Measurements from ENCODE around the gene TMCC1.

Gene TMCC1

DNA sequence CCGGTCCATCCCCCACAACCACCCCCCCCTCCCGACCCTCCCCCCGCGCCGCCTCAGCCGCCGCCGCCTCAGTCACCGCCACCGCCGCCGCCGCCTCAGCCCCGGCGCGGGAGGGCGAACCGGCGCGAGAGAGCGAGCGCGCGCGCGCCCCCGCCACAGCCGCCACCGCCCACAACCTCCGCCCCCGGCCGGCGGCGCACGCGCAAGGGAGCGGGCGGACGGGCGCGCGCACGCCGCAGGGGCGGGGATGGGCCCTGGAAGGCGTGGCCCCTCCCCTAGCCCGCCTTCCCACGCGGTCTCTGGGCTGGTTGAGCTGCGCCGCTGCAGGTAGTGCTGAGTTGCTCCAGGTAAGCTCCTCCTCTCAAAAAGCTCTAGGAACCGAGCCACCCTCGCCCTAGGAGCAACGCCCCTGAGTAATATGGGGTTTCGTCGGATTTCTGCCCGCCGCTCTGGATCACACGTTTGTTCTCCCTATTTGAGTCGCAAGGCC lies at the start of gene TMCC1:
TSS of gene TMCC1 (minus strand) at position 131 of the 490 bp plus-strand sequence.
- ATAC-seq, result peak; percentile 91

DNA sequence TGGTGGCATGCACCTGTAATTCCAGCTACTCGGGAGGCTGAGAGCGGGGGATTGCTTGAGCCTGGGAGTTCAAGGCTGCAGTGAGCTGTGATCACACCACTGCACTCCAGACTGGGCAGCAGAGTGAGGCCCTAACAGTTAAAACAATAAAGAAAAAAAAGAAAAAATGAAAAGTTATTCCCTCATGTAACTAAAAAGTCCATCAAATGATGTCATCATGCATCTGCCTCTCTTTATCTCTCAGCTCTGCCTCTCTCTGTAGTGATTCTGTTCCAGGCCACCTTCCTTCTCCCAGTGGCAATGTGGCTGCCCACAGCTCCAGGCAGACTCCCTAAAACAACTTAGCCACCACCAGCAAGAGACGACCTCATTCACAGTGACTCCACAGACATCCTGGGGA lies 49.5 kb upstream of the TMCC1 start:
- peaks cover 8% of the 10 kb centered on the region for H3K4me1 Mint-ChIP-seq
- no peak for DNase-seq (ENCODE audit: low spot score in 2 of 2)
- no peak overlapping the region for H3K4me3 Mint-ChIP-seq
- no peak for ATAC-seq
- H3K36me3 Mint-ChIP-seq, result no peaks in the 10 kb centered on the region
- no peaks in the 10 kb centered on the region for H3K9me3 Mint-ChIP-seq
- H3K27ac Mint-ChIP-seq, result no peak overlapping the region

More for the DNA sequence above, at the start of gene TMCC1:
- H3K27ac Mint-ChIP-seq, result peak within 1 kb of the TSS; percentile 91
- DNase-seq (ENCODE audit: low spot score in 2 of 2), result peak; percentile 86 to 88
- peak within 1 kb of the TSS; percentile 89 for H3K4me3 Mint-ChIP-seq
- peaks cover 37% of the 10 kb centered on the region for H3K4me1 Mint-ChIP-seq
- H3K9me3 Mint-ChIP-seq, result no peaks in the 10 kb centered on the region
- H3K36me3 Mint-ChIP-seq, result peaks cover 16% of the 10 kb centered on the region

DNA sequence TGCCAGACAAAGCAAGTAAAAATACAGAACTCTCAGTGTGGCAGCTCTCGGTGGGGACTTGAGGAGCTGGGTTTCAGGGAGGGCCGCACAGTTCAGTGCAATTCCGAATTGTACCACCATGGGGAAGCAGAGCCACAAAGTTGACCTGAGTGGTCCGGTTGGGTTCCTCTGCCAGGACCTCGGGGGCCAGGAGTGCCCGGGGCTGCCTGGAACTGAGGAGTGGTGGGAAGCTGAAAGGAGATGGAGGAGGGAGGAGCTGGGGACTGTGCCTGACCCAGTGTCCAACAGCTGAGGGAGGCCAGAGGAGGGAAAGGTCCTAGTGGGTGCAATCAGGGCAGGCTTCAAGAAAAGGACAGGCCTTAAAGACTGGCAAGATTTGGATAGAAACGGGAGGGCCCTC lies 48.8 kb upstream of the TMCC1 start:
- peak; percentile 13 to 69 for DNase-seq (ENCODE audit: low spot score in 2 of 2)
- Mint-ChIP-seq H3K4me1 (peaks cover 13% of the 10 kb centered on the region), H3K4me3 (no peak overlapping the region), H3K36me3 (no peaks in the 10 kb centered on the region), H3K27ac (no peak overlapping the region), H3K9me3 (no peaks in the 10 kb centered on the region)
- ATAC-seq, result peak; percentile 65

DNA sequence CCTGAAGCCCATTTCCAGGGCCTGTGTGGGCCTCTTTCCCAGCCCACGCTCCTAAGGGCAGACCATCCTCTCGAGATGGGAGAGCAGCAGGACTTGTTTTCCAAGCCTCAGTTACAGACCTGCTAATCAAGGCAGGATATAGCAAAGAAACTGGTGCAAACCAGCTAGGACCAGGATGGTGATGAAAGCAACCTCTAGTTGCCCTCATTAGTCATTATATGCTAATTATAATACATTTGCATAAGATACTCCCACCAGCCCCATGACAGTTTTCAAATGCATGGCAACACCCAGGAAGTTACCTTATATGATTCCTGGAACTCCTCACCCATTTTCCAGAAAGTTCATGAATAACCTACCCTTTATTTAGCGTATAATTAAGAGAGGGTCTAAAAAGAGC lies 46.6 kb upstream of the TMCC1 start:
- DNase-seq (ENCODE audit: low spot score in 2 of 2) (no peak), ATAC-seq (no peak)
- H3K4me3 Mint-ChIP-seq, result no peak overlapping the region
- peaks cover 19% of the 10 kb centered on the region for H3K4me1 Mint-ChIP-seq
- no peaks in the 10 kb centered on the region for H3K36me3 Mint-ChIP-seq
- no peak overlapping the region for H3K27ac Mint-ChIP-seq
- no peaks in the 10 kb centered on the region for H3K9me3 Mint-ChIP-seq

DNA sequence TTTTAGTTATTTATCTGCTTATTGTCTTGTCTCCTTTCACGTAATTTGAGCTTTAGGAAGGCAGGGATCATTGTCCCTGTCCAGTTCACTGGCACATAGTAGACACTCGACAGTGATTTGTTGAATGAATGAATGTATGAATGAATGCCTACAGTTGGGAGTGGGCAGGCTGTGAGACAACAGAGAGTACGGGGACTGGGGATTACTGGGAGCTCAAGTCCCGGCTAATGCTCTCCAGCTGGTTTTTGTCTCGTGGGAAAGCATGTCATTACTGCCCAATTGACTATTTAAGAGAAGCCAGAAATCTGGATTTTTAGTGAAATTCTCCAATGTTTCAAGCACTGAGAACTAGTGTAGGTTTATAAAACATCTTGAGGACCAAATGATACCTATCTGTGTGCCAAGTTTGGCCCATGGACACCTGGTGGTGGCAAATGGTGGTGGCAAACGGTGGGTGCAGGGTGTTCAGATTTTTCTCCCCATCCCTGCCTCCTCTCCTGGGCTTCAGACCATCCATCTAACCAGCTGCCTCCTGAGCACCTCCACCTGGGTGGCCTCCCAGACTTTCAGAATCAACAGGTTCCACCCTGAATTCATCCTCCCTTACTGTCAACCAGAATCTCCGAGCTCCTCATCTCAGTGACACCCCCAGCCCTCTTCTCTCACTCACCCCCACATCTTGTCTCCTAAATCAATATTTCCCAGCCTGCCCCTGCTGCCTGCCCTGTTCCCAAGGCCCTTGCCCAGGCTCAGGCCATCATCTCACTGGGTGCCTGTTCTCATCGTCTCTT lies 44.8 kb upstream of the TMCC1 start:
- Mint-ChIP-seq H3K36me3 (no peaks in the 10 kb centered on the region), H3K4me1 (peaks cover 19% of the 10 kb centered on the region), H3K27ac (no peak overlapping the region), H3K4me3 (no peak overlapping the region), H3K9me3 (no peaks in the 10 kb centered on the region)
- DNase-seq (ENCODE audit: low spot score in 2 of 2) (no peak), ATAC-seq (no peak)

DNA sequence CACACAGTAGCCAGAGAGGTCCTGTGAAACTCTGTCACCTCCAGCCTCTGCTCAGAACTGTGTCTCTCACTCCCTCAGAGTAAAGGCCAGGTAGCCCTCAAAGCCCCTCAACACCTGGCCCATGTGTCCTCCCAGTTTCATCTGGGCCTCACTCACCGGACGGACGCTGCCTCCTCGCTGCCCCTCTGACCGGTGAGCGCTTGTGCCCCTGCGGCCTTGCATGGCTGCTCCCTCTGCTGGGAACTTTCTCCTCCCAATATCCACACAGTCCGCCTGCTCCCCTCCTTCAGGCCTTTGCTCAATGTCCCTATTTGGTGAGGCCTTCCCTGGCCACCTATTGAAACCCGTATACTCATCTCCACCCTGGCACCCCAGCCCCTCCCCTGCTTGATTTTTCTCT lies 44.2 kb upstream of the TMCC1 start:
- H3K4me1 Mint-ChIP-seq, result peaks cover 19% of the 10 kb centered on the region
- no peak overlapping the region for H3K4me3 Mint-ChIP-seq
- H3K27ac Mint-ChIP-seq, result no peak overlapping the region
- no peaks in the 10 kb centered on the region for H3K36me3 Mint-ChIP-seq
- H3K9me3 Mint-ChIP-seq, result no peaks in the 10 kb centered on the region
- no peak for ATAC-seq
- no peak for DNase-seq (ENCODE audit: low spot score in 2 of 2)

DNA sequence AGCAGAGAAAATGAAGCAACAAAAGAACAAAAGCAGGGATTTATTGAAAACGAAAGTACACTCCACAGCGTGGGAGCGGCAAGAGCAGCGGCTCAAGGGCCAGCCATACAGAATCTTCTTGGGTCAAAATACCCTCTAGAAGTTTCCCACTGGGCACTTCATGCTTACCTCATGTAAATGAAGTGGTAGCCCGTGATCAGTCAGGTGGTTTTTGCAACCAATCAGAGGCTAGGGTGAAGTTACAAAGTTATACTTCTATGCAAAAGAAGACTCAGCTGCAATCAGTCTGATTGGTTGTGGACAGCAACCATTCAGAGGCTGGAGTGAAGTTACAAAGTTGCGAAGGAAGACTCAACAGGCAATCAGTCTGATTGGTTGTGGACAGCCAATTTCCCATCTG lies 43.2 kb upstream of the TMCC1 start:
- DNase-seq (ENCODE audit: low spot score in 2 of 2) (peak in 1 of 2 donors; percentile 50), ATAC-seq (peak; percentile 69)
- H3K4me3 Mint-ChIP-seq, result peak overlapping the region; percentile 56
- H3K27ac Mint-ChIP-seq, result no peak overlapping the region
- no peaks in the 10 kb centered on the region for H3K9me3 Mint-ChIP-seq
- H3K36me3 Mint-ChIP-seq, result no peaks in the 10 kb centered on the region
- H3K4me1 Mint-ChIP-seq, result peaks cover 12% of the 10 kb centered on the region

DNA sequence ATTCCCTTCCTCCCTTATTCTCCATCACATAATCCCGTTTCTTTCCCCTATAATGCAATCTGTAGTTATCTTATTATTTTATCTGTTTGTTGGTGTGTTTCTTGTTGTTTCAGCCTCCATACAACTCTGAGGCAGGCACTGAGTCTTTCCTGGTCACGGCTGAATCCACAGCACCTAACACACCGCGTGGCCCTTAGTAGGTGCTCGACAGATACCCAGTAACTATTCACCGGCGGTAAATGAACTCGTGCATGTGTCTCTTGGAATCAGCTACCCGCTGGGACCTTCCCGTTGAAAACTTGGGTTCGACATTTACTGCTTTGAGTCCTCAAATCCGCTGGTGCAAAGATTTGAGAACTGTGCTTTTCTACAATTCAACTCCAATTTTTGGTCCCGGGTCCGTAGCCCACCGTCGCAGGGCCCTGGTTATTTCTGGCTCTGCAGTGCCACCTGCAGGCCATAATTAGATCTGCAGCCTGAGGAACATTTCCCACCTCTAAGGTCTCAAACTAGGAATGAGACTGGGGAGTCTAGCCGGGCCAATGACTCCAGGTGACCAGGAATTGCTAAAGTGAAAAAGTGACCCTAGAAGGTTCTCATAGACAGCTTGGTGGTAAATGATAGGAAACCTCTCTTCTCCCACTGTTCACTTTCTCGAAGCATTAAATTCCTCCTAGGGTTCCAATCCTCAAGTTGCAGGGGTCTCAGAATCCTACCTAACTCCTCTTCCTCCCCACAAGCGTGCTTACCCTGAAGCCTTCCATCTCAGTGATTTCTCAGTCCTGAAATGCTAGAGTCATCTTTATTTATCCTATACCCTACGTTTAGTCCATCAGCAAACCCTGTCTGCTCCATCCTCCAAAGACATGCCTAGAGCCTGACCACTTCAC lies 41.0 kb upstream of the TMCC1 start:
- DNase-seq (ENCODE audit: low spot score in 2 of 2), result peak in 1 of 2 donors; percentile 55
- Mint-ChIP-seq H3K36me3 (no peaks in the 10 kb centered on the region), H3K27ac (no peak overlapping the region), H3K4me1 (peaks cover 12% of the 10 kb centered on the region), H3K4me3 (no peak overlapping the region), H3K9me3 (peaks cover 4% of the 10 kb centered on the region)
- no peak for ATAC-seq

DNA sequence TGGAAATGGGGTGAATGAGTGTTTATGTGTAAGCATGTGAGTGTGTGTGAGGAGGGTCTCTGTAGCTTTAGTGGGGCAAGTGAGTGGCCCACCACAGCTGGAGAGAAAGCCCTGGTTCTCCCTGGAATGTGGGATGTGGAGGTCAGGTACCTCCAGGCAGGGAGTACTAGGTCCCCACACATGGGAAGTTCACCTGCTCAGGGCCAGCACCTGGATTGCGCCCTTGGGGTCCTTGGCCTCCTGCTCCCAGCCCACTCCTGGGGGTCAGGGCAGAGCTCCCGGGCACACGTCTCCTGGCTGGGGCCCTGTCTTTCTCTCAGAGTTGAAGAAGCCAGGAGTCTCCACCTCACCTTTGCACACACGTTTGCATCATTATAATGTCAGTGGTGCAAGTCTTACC lies 40.0 kb upstream of the TMCC1 start:
- Mint-ChIP-seq H3K4me1 (peaks cover 12% of the 10 kb centered on the region), H3K27ac (no peak overlapping the region)

DNA sequence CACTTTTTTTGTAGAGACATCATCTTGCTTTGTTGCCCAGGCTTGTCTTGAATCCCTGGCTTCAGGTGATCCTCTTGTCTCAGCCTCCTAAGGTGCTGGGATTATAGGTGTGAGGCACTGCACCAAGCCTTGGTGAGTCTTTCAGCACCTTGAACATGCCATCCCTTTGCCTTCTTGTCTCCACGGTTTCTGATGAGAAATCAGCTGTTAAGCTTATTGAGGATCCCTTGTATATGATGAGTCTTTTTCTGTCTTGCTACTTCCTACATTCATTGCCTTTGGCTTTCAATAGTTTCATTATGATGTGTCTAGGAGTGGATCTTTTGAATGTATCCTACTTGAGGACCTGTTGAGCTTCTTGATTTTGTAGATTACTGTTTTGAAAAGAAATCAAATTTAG lies 35.9 kb upstream of the TMCC1 start:
- Mint-ChIP-seq H3K36me3 (no peaks in the 10 kb centered on the region), H3K27ac (no peak overlapping the region), H3K9me3 (peaks cover 10% of the 10 kb centered on the region), H3K4me1 (no peaks in the 10 kb centered on the region), H3K4me3 (no peak overlapping the region)
- ATAC-seq (no peak), DNase-seq (ENCODE audit: low spot score in 2 of 2) (no peak)

More for the DNA sequence above, 40.0 kb upstream of the TMCC1 start:
- H3K4me3 Mint-ChIP-seq, result no peak overlapping the region
- ATAC-seq (no peak), DNase-seq (ENCODE audit: low spot score in 2 of 2) (no peak)
- H3K9me3 Mint-ChIP-seq, result peaks cover 6% of the 10 kb centered on the region
- no peaks in the 10 kb centered on the region for H3K36me3 Mint-ChIP-seq

DNA sequence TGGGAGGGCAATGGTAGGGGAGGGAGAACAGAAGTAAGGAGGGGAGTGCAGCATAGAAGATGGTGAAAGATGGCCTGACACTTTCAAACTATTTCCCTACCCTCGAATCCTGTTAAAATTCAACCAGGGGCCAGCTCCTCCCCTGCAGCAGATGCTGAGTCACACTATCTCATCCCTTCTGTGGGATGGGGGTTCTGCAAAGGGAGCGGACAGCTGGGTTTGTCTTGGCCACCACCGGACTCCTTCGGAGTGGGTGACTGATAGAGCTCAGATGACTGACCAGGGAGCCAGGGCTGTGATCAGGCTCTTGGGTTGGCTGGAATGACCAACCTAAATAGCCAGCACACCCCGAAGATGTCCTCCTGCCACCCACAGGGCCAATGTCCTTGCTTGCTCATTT lies 33.6 kb upstream of the TMCC1 start:
- no peak overlapping the region for H3K4me3 Mint-ChIP-seq
- no peaks in the 10 kb centered on the region for H3K36me3 Mint-ChIP-seq
- H3K27ac Mint-ChIP-seq, result no peak overlapping the region
- no peak for DNase-seq (ENCODE audit: low spot score in 2 of 2)
- ATAC-seq, result no peak
- peaks cover 10% of the 10 kb centered on the region for H3K9me3 Mint-ChIP-seq
- H3K4me1 Mint-ChIP-seq, result no peaks in the 10 kb centered on the region

DNA sequence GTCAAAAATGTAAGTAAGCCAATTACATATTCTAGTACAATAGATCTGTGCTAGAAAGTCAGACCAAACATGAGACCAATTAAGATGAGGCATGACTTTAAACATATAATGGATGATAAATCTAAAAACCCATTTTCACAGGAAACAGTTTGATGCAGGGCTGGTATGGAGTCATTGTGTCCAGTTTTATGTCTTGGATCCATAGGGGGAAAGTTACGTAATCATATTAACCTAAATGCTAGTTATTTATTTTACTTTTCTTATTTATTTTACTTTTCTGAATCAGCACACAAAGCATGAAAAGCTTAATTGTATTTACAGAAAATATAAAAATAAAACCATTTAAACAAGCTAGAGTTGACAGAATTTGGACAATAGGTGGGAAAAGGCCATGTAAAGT lies 26.3 kb upstream of the TMCC1 start:
- DNase-seq (ENCODE audit: low spot score in 2 of 2), result no peak
- no peaks in the 10 kb centered on the region for H3K36me3 Mint-ChIP-seq
- H3K4me1 Mint-ChIP-seq, result no peaks in the 10 kb centered on the region
- no peak overlapping the region for H3K27ac Mint-ChIP-seq
- peaks cover 24% of the 10 kb centered on the region for H3K9me3 Mint-ChIP-seq
- no peak for ATAC-seq
- H3K4me3 Mint-ChIP-seq, result no peak overlapping the region

DNA sequence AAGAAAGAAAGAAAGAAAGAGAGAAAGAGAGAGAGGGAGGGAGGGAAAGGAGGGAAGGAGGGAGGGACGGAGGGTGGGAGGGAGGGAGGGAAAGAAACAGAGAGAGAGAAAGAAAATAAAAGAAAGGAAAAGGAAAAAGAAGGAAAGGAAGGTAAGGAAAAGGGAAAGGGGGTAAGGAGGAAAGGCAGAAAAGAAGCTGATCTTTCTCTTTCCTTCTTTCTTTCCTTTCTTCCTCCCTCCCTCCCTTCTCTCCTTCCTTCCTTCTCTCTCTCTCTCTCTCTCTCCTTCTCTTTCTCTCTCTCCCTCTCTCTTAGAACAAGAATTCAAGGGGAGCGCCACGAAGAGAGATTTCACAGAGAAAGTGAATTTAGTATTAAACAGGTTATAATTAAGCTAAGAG lies 25.8 kb upstream of the TMCC1 start:
- H3K27ac Mint-ChIP-seq, result no peak overlapping the region
- no peak for DNase-seq (ENCODE audit: low spot score in 2 of 2)
- H3K36me3 Mint-ChIP-seq, result no peaks in the 10 kb centered on the region
- no peak overlapping the region for H3K4me3 Mint-ChIP-seq
- H3K9me3 Mint-ChIP-seq, result peaks cover 24% of the 10 kb centered on the region
- H3K4me1 Mint-ChIP-seq, result no peaks in the 10 kb centered on the region
- ATAC-seq, result no peak

DNA sequence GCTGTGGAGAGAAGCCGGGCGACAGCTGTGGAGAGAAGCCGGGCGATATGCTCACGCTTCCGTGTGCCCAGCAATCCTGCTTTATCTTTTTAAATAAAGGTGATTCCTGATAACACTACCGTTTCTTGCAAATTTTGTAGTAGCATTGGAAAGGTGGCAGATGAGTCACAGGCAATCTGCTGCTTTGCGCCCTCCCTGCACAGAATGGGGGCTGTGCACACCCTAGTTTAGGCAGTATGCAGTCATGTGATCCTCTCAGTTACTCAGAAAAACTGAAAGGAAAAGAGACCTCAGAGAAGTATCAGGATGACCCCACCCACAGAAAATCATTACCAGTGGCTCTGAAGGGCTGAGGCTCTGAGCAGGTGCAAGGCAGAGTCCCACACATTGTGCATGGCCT lies 24.9 kb upstream of the TMCC1 start:
- ATAC-seq, result no peak
- no peak for DNase-seq (ENCODE audit: low spot score in 2 of 2)
- peaks cover 24% of the 10 kb centered on the region for H3K9me3 Mint-ChIP-seq
- H3K27ac Mint-ChIP-seq, result no peak overlapping the region
- H3K36me3 Mint-ChIP-seq, result no peaks in the 10 kb centered on the region
- H3K4me3 Mint-ChIP-seq, result no peak overlapping the region
- H3K4me1 Mint-ChIP-seq, result no peaks in the 10 kb centered on the region

DNA sequence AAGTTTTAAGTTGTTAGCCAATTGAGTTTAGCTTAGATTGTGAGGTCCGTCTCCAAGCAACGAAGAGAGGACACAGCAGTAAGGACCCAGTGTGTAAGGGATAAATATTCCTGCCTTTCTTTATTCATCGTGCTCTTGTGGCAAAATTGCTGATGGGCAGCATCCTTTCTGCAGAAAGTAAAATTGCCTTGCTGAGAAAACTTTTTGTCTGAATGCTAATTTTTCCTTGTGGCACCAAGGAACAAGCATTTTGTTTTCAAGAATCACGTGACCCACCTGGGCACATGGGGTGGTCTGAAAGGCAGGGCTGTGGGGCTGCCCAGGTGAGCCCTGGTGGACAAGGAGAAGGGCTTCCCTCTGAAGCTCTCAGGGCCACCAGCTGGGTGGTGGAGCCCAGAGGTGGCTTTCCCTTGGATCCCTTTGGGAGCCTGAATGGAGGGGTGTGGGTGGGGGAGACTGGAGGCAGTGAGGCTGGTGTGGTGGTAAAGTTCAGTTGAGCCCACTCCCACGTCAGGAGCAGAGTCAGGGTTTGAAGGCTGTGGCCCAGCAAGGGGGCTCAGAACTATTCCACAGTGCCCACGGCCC lies 24.0 kb upstream of the TMCC1 start:
- DNase-seq (ENCODE audit: low spot score in 2 of 2), result no peak
- no peak for ATAC-seq
- Mint-ChIP-seq H3K36me3 (no peaks in the 10 kb centered on the region), H3K9me3 (peaks cover 24% of the 10 kb centered on the region), H3K27ac (no peak overlapping the region), H3K4me3 (no peak overlapping the region), H3K4me1 (no peaks in the 10 kb centered on the region)

Data from stimulated activated effector memory CD8-positive, alpha-beta T cell treated with anti-CD3 and anti-CD28 coated beads, Interleukin-12 subunit alpha, Interleukin-12 subunit beta, amount 100 ng/mL, for 72 hours (primary cell).